ENCODE measurements around the gene PTDSS2.
"Not testable (repeated sequence)": the region's sequence is repeated elsewhere in the genome, so short reads cannot be mapped to it uniquely, and the experiment has no call there.

PTDSS2 gene

GRCh38 chr11:508956-509355, 58.9 kb downstream of the PTDSS2 start:
- DNase-seq: no peak

GRCh38 chr11:512761-513595, 62.9 kb downstream of the PTDSS2 start:
- no peak for DNase-seq

- no peak for DNase-seq
Measured at GRCh38 chr11:514606-515005, 64.5 kb downstream of the PTDSS2 start.

- no peak for DNase-seq
Measured at GRCh38 chr11:515131-515530, 65.1 kb downstream of the PTDSS2 start.

GRCh38 chr11:516400-516799, 66.3 kb downstream of the PTDSS2 start:
- DNase-seq: no peak

- DNase-seq: not testable (repeated sequence)
Measured at GRCh38 chr11:516918-517685, 67.0 kb downstream of the PTDSS2 start.

- peak; percentile 51 for DNase-seq
Measured at GRCh38 chr11:518463-519202, 68.6 kb downstream of the PTDSS2 start.

GRCh38 chr11:520428-521176, 70.5 kb downstream of the PTDSS2 start:
- no peak for DNase-seq

- no peak for DNase-seq
Measured at GRCh38 chr11:521177-521688, 71.2 kb downstream of the PTDSS2 start.

GRCh38 chr11:526192-526591, 76.1 kb downstream of the PTDSS2 start:
- DNase-seq: no peak

- no peak for DNase-seq
Measured at GRCh38 chr11:528166-528814, 78.2 kb downstream of the PTDSS2 start.

- DNase-seq: no peak
Measured at GRCh38 chr11:528815-529727, 79.0 kb downstream of the PTDSS2 start.

GRCh38 chr11:529728-530411, 79.8 kb downstream of the PTDSS2 start:
- no peak for DNase-seq

- DNase-seq: no peak
Measured at GRCh38 chr11:530960-531831, 81.1 kb downstream of the PTDSS2 start.

GRCh38 chr11:531919-532526, 81.9 kb downstream of the PTDSS2 start:
- DNase-seq: no peak

- DNase-seq: no peak
Measured at GRCh38 chr11:532527-532985, 82.5 kb downstream of the PTDSS2 start.

GRCh38 chr11:532986-533585, 83.0 kb downstream of the PTDSS2 start:
- DNase-seq: no peak
